Measurements from ENCODE around the gene CMTM4. TPM values are rescaled to one million over a fixed set of nuclear protein-coding genes. Genes with fewer than 3 reads are reported as not detected.

Gene CMTM4
- polyA plus RNA-seq, 1 donor (not counting 4 experiments of a cell fraction or from before 2014, with no cell fraction given) = 23.1 TPM

DNA sequence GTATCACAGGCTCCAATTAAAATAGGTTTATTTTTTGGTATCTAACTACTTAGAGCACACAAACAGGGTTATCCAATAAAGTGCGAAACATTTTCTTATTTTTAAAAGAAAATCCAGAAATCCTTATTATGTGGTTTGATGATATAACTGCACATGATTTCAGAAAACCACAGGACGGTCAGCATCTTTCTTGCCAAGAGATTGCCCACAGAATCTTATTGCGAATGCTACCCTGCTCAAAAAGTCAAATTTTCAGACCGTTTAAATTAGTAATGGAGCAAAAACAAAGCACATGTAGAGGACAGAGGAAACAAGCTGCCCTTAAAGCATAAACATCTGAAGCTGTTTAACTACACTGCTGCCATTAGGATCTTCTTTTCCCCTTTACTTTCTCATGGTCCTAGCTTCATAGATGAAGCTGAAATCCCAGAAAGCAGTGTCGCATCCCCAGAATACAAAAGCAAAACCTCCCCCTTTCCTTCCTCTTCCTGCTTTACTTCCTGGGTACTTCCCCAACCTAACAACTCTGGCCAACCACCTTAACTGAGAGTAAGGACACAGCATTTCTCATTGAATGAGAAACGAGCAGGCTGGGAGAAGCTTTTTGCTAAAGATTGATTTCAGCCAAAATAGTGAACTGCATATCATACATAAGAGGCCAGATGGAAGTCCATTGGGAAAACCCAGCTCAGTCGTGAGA lies 43.7 kb downstream of the CMTM4 start:
- no peak for TF ChIP-seq EZH2 (IDR thresholded peaks at IDR 0.05; ENCODE audit: low read length)
- TF ChIP-seq, protein P1, sequence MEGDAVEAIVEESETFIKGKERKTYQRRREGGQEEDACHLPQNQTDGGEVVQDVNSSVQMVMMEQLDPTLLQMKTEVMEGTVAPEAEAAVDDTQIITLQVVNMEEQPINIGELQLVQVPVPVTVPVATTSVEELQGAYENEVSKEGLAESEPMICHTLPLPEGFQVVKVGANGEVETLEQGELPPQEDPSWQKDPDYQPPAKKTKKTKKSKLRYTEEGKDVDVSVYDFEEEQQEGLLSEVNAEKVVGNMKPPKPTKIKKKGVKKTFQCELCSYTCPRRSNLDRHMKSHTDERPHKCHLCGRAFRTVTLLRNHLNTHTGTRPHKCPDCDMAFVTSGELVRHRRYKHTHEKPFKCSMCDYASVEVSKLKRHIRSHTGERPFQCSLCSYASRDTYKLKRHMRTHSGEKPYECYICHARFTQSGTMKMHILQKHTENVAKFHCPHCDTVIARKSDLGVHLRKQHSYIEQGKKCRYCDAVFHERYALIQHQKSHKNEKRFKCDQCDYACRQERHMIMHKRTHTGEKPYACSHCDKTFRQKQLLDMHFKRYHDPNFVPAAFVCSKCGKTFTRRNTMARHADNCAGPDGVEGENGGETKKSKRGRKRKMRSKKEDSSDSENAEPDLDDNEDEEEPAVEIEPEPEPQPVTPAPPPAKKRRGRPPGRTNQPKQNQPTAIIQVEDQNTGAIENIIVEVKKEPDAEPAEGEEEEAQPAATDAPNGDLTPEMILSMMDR (optimal IDR thresholded peaks at IDR 0.05 in 1 of 3, IDR thresholded peaks at IDR 0.05 in 1 of 3, conservative IDR thresholded peaks at IDR 0.05 in 1 of 3; ENCODE audit: extremely low read depth in 1 of 3, insufficient read depth in 2 of 3, low read length in 3 of 3) = no peak
- Histone ChIP-seq H4K20me1 (ENCODE audit: control insufficient read depth, extremely low read depth, insufficient read depth, low read length) (peaks cover 3% of the 10 kb centered on the region), H3K9me3 (ENCODE audit: control insufficient read depth, low read depth, low read length) (no peaks in the 10 kb centered on the region), H3K27me3 (ENCODE audit: control insufficient read depth, extremely low read depth, insufficient read depth, low read length) (no peaks in the 10 kb centered on the region), H3K9me1 (ENCODE audit: control insufficient read depth, extremely low read depth, insufficient read depth, low read length) (peaks cover 2% of the 10 kb centered on the region), H3K4me3 (ENCODE audit: control insufficient read depth in 2 of 3, extremely low read depth in 1 of 3, insufficient read depth in 2 of 3, low read depth in 1 of 3, low read length in 3 of 3) (no peak overlapping the region), H3K4me2 (ENCODE audit: control insufficient read depth, extremely low read depth, insufficient read depth, low read depth, low read length) (no peak overlapping the region), H3K79me2 (ENCODE audit: control insufficient read depth, insufficient read depth, low read length) (peaks cover 34% of the 10 kb centered on the region), H3K9ac (ENCODE audit: control insufficient read depth, extremely low read depth, insufficient read depth, low read length) (no peak overlapping the region), H3K27ac (ENCODE audit: control insufficient read depth, insufficient read depth, low read length) (no peak overlapping the region), H3K4me1 (ENCODE audit: control insufficient read depth, extremely low read depth, insufficient read depth, low read length) (peaks cover 39% of the 10 kb centered on the region), H3K36me3 (ENCODE audit: control insufficient read depth in 2 of 2, extremely low read depth in 1 of 2, insufficient read depth in 2 of 2, low read length in 2 of 2) (no peaks in the 10 kb centered on the region), H2AFZ (ENCODE audit: control insufficient read depth, low read length) (no peak overlapping the region)
- dilution Hi-C loops (cut with MboI; ENCODE audit: extremely low pct_ligation_motif_present, low sequenced_read_pairs) = no loop called here
- DNase-seq (ENCODE audit: low read depth, low spot score) = no peak
- FAIRE-seq = no peak

DNA sequence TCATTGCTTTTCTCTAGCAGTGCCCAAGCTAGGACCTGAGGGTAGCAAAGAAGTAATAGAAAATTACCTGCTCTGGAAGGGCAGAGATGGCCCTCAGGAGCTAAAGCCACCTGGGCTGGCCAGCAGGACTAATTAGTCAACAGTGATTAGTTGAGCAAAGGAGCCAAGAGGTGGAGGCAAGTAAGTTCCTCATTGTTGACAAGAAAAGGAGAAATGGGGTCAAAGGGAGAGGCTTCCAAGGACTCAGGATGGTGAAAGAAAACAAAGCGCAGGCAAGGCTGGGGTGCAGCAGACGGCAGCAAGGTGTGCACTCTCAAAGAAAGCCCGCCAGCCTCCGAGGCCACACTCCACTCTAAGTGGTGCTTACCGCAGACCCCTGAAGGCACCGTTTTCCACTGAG lies 44.6 kb downstream of the CMTM4 start:
- DNase-seq (ENCODE audit: low read depth, low spot score) (no peak), FAIRE-seq (no peak)
- Histone ChIP-seq H3K9me3 (ENCODE audit: control insufficient read depth, low read depth, low read length) (no peaks in the 10 kb centered on the region), H4K20me1 (ENCODE audit: control insufficient read depth, extremely low read depth, insufficient read depth, low read length) (peaks cover 3% of the 10 kb centered on the region), H3K4me1 (ENCODE audit: control insufficient read depth, extremely low read depth, insufficient read depth, low read length) (peaks cover 39% of the 10 kb centered on the region), H3K27ac (ENCODE audit: control insufficient read depth, insufficient read depth, low read length) (no peak overlapping the region), H3K27me3 (ENCODE audit: control insufficient read depth, extremely low read depth, insufficient read depth, low read length) (no peaks in the 10 kb centered on the region), H3K4me2 (ENCODE audit: control insufficient read depth, extremely low read depth, insufficient read depth, low read depth, low read length) (no peak overlapping the region), H3K9ac (ENCODE audit: control insufficient read depth, extremely low read depth, insufficient read depth, low read length) (no peak overlapping the region), H3K79me2 (ENCODE audit: control insufficient read depth, insufficient read depth, low read length) (peaks cover 37% of the 10 kb centered on the region), H3K36me3 (ENCODE audit: control insufficient read depth in 2 of 2, extremely low read depth in 1 of 2, insufficient read depth in 2 of 2, low read length in 2 of 2) (peaks cover 0 to 3% of the 10 kb centered on the region in 2 experiments), H3K9me1 (ENCODE audit: control insufficient read depth, extremely low read depth, insufficient read depth, low read length) (peaks cover 2% of the 10 kb centered on the region), H2AFZ (ENCODE audit: control insufficient read depth, low read length) (no peak overlapping the region), H3K4me3 (ENCODE audit: control insufficient read depth in 2 of 3, extremely low read depth in 1 of 3, insufficient read depth in 2 of 3, low read depth in 1 of 3, low read length in 3 of 3) (no peak overlapping the region)
- TF ChIP-seq EZH2 (IDR thresholded peaks at IDR 0.05; ENCODE audit: low read length) = no peak
- TF ChIP-seq, protein P1 (optimal IDR thresholded peaks at IDR 0.05 in 1 of 3, IDR thresholded peaks at IDR 0.05 in 1 of 3, conservative IDR thresholded peaks at IDR 0.05 in 1 of 3; ENCODE audit: extremely low read depth in 1 of 3, insufficient read depth in 2 of 3, low read length in 3 of 3) = no peak
- dilution Hi-C loops (cut with MboI; ENCODE audit: extremely low pct_ligation_motif_present, low sequenced_read_pairs) = no loop called here
